GM18505 (cell line): ENCODE results near the gene CCDC152.
"Not testable (repeated sequence)": the region's sequence is repeated elsewhere in the genome, so short reads cannot be mapped to it uniquely, and the experiment has no call there.

ENCODE experiments used
- ATAC-seq: cut with Tn5 transposase; IDR thresholded peaks from one replicate; pipeline ENCODE4 v1.9.1; 2021; ENCODE audit not compliant: unreplicated experiment
- POLR2A ChIP-seq: IDR thresholded peaks from 4 replicates; pipeline ENCODE4 v1.6.1; 2011; ENCODE audit warnings: borderline replicate concordance; ENCODE audit not compliant: insufficient read depth, insufficient read length; ENCODE audit errors: extremely low read depth

CCDC152 gene

GRCh38 chr5:42839196-42839595 is 82.6 kb downstream of the CCDC152 start:
- ATAC-seq: no peak
- no peak for TF ChIP-seq POLR2A

- no peak for TF ChIP-seq POLR2A
- no peak for ATAC-seq
Measured at GRCh38 chr5:42840269-42840668, 83.7 kb downstream of the CCDC152 start.

GRCh38 chr5:42840842-42841567 is 84.4 kb downstream of the CCDC152 start:
- ATAC-seq: no peak
- TF ChIP-seq POLR2A: no peak

GRCh38 chr5:42842921-42843641 is 86.5 kb downstream of the CCDC152 start:
- ATAC-seq: no peak
- TF ChIP-seq POLR2A: no peak

GRCh38 chr5:42843675-42844292 is 87.2 kb downstream of the CCDC152 start:
- TF ChIP-seq POLR2A: no peak

GRCh38 chr5:42844408-42844807 is 87.8 kb downstream of the CCDC152 start:
- not testable (repeated sequence) for ATAC-seq

More at GRCh38 chr5:42843675-42844292, 87.2 kb downstream of the CCDC152 start:
- ATAC-seq: no peak

GRCh38 chr5:42848545-42848944 is 91.9 kb downstream of the CCDC152 start:
- TF ChIP-seq POLR2A: no peak

GRCh38 chr5:42851481-42851880 is 94.9 kb downstream of the CCDC152 start:
- no peak for TF ChIP-seq POLR2A
- no peak for ATAC-seq

More at GRCh38 chr5:42848545-42848944, 91.9 kb downstream of the CCDC152 start:
- ATAC-seq: no peak
